Endothelial cell of umbilical vein (primary cell): Measurements from ENCODE around the gene CAMTA1. TPM values are rescaled to one million over a fixed set of nuclear protein-coding genes. Genes with fewer than 3 reads are reported as not detected.

Experiments used
- BruUV-seq: library from RNA; stranded (reverse); fragments of 400-500 nt; replicated peaks from 2 replicates; lab custom pipeline; 2021; lab: Mats Ljungman, UMichigan
- CTCF ChIA-PET: fragments of 300-600, 350-600 bp; sonication (Branson Sonifier 250); formaldehyde crosslinking; loops from one replicate; lab custom pipeline; 2021; ENCODE audit warnings: antibody characterized with exemption, inconsistent platforms; lab: Charles Lee
- POLR2A ChIA-PET: fragments of 300-600, 350-600 bp; sonication (Branson Sonifier 250); formaldehyde crosslinking; loops from one replicate; lab custom pipeline; 2021; ENCODE audit warnings: antibody characterized with exemption, inconsistent platforms; lab: Charles Lee
- DNase-seq: peaks from one replicate; pipeline ENCODE4 v3.0.0-alpha.2; 2011; ENCODE audit warnings: low read depth, low spot score
- FAIRE-seq: peaks from 2 replicates; lab custom pipeline; 2011; peaks lifted over from hg19 to GRCh38; lab: Jason Lieb, UNC
- H2AFZ ChIP-seq: 2 replicates; pipeline ENCODE4 v1.6.0; 2012; ENCODE audit warnings: low read depth, low read length, control low read depth, inconsistent platforms
- H3K27ac ChIP-seq: 2 replicates; pipeline ENCODE4 v1.5.1; 2011; ENCODE audit warnings: low read depth, mild to moderate bottlenecking, control low read depth, low read length, moderate library complexity; ENCODE audit not compliant: insufficient read depth
- H3K27me3 ChIP-seq, 2 experiments: 2 replicates each; pipeline versions ENCODE4 v1.6.0 to v1.6.1; 2011; ENCODE audit warnings: low read length in 2 of 2, mixed read lengths in 1 of 2; ENCODE audit not compliant: control insufficient read depth in 2 of 2, insufficient read depth in 2 of 2
- H3K36me3 ChIP-seq, 2 experiments: 2 replicates in 1 of 2; 3 replicates in 1 of 2; pipeline ENCODE4 v1.5.1; 2011; ENCODE audit warnings: low read length in 2 of 2, mild to moderate bottlenecking in 1 of 2, moderate library complexity in 1 of 2; ENCODE audit not compliant: control insufficient read depth in 2 of 2, insufficient read depth in 2 of 2; ENCODE audit errors: extremely low read depth in 1 of 2
- H3K4me1 ChIP-seq: 3 replicates; pipeline ENCODE4 v1.5.1; 2011; ENCODE audit warnings: mild to moderate bottlenecking, low read length; ENCODE audit not compliant: control insufficient read depth, insufficient read depth; ENCODE audit errors: extremely low read depth
- H3K4me2 ChIP-seq: 2 replicates; pipeline ENCODE4 v1.6.1; 2011; ENCODE audit warnings: low read length, control low read depth, mixed read lengths; ENCODE audit not compliant: insufficient read depth
- H3K4me3 ChIP-seq, 3 experiments: fragments of 200-600 bp in 1 of 3; sonication (generic), shearing (Covaris generic) in 1 of 3; replicated peaks in 1 of 3; 2 replicates each; pipeline ENCODE4 v1.5.1; 2011 to 2016; ENCODE audit warnings: control low read depth in 3 of 3, low read length in 3 of 3, mild to moderate bottlenecking in 2 of 3, inconsistent platforms in 1 of 3, low read depth in 1 of 3, moderate library complexity in 1 of 3; ENCODE audit not compliant: insufficient read depth in 1 of 3
- H3K79me2 ChIP-seq: 2 replicates; pipeline ENCODE4 v1.6.0; 2012; ENCODE audit warnings: low read length, inconsistent platforms; ENCODE audit not compliant: control insufficient read depth, insufficient read depth
- H3K9ac ChIP-seq: replicated peaks from 2 replicates; pipeline ENCODE3; 2011; ENCODE audit warnings: low read length, control low read depth; ENCODE audit not compliant: insufficient read depth; ENCODE audit errors: extremely low read depth
- H3K9me1 ChIP-seq: replicated peaks from 3 replicates; pipeline ENCODE4 v1.6.0; 2011; ENCODE audit warnings: mild to moderate bottlenecking, low read length; ENCODE audit not compliant: control insufficient read depth, insufficient read depth; ENCODE audit errors: extremely low read depth
- H3K9me3 ChIP-seq: replicated peaks from 2 replicates; pipeline ENCODE4 v1.5.1; 2012; ENCODE audit warnings: low read length, inconsistent platforms; ENCODE audit not compliant: control insufficient read depth, insufficient read depth
- H4K20me1 ChIP-seq: replicated peaks from 2 replicates; pipeline ENCODE3; 2011; ENCODE audit warnings: mild to moderate bottlenecking, low read length; ENCODE audit not compliant: control insufficient read depth, insufficient read depth; ENCODE audit errors: extremely low read depth
- CTCF ChIP-seq, 2 donors: IDR thresholded peaks; 1 replicate in 1 of 2; 2 replicates in 1 of 2; pipeline ENCODE4 v1.5.1; 2011; ENCODE audit warnings: low read length in 2 of 2, mild to moderate bottlenecking in 2 of 2, moderate library complexity in 2 of 2, control low read depth in 1 of 2, inconsistent platforms in 1 of 2, low read depth in 1 of 2; ENCODE audit not compliant: insufficient read depth in 1 of 2; ENCODE audit errors: extremely low read depth in 1 of 2
- EZH2 ChIP-seq: IDR thresholded peaks from 2 replicates; pipeline ENCODE4 v1.6.1; 2012; ENCODE audit warnings: borderline replicate concordance, low read depth, mild to moderate bottlenecking, moderate library complexity, low read length, inconsistent platforms; ENCODE audit not compliant: severe bottlenecking
- FOS ChIP-seq: IDR thresholded peaks from 2 replicates; pipeline ENCODE4 v1.6.1; 2011; ENCODE audit warnings: mild to moderate bottlenecking, low read length, moderate library complexity, borderline replicate concordance; ENCODE audit not compliant: insufficient read depth
- GATA2 ChIP-seq: IDR thresholded peaks from 2 replicates; pipeline ENCODE4 v1.7.0; 2011; ENCODE audit warnings: low read depth, mild to moderate bottlenecking, moderate library complexity, mixed read lengths, low read length; ENCODE audit not compliant: insufficient read length, insufficient read depth
- JUN ChIP-seq: IDR thresholded peaks from 2 replicates; pipeline ENCODE4 v1.6.1; 2011; ENCODE audit warnings: borderline replicate concordance, low read depth; ENCODE audit not compliant: insufficient read length, insufficient read depth
- MAX ChIP-seq: IDR thresholded peaks from 2 replicates; pipeline ENCODE4 v1.6.1; 2011; ENCODE audit not compliant: insufficient read depth, insufficient read length
- MYC ChIP-seq: IDR thresholded peaks from one replicate; pipeline ENCODE4 v1.6.1; 2011; ENCODE audit warnings: mild to moderate bottlenecking, low read depth, low read length
- POLR2A ChIP-seq: IDR thresholded peaks from 2 replicates; pipeline ENCODE4 v1.6.1; 2012; ENCODE audit warnings: low read depth, mild to moderate bottlenecking, control low read depth, low read length
- POLR2AphosphoS5 ChIP-seq: IDR thresholded peaks from 2 replicates; pipeline ENCODE4 v1.6.1; 2012; ENCODE audit warnings: low read depth, mild to moderate bottlenecking, control low read depth, low read length, moderate library complexity; ENCODE audit not compliant: insufficient read depth
- dilution Hi-C: fragments of 300-500 bp; cut with MboI; formaldehyde crosslinking; loops from one replicate; pipeline ENCODE4 v1.15.0; 2019; ENCODE audit warnings: low sequenced_read_pairs; ENCODE audit not compliant: extremely low pct_ligation_motif_present
- intact Hi-C: fragments of 100-400 bp; cut with micrococcal nuclease; formaldehyde crosslinking; loops from one replicate; pipeline ENCODE4 v1.10.0; 2022
- polyA plus RNA-seq, 4 experiments: library from polyadenylated mRNA; depleted of rRNA in 3 of 4; stranded (reverse) in 3 of 4; unstranded in 1 of 4; fragments of >200 nt; gene quantifications; 2 replicates each; pipeline versions ENCODE4 v1.2.1 to v1.2.3, GENCODE V29; 2011 to 2012; ENCODE audit warnings: missing spikeins in 1 of 4
- total RNA-seq: library from RNA; stranded (reverse); gene quantifications from 2 replicates; pipeline ENCODE4 v1.2.3, GENCODE V29; 2021

The CAMTA1 gene
- total and polyA plus RNA-seq, 2 donors (not counting 3 experiments of a cell fraction or from before 2014, with no cell fraction given) = 50.8 to 92.7 TPM

GRCh38 chr1:7012461-7012924 is 227.2 kb downstream of the CAMTA1 start:
- intact Hi-C loops = no loop called here

More at GRCh38 chr1:7012461-7012924, 227.2 kb downstream of the CAMTA1 start:
- dilution Hi-C loops = no loop called here
- ChIA-PET POLR2A (no interaction called here), CTCF (no interaction called here)
- Histone ChIP-seq H3K9ac (no peak overlapping the region), H3K9me1 (no peaks in the 10 kb centered on the region), H4K20me1 (no peaks in the 10 kb centered on the region), H2AFZ (no peak overlapping the region), H3K4me2 (no peak overlapping the region), H3K36me3 (no peaks in the 10 kb centered on the region), H3K9me3 (no peaks in the 10 kb centered on the region), H3K79me2 (no peaks in the 10 kb centered on the region), H3K4me3 (no peak overlapping the region), H3K27ac (no peak overlapping the region), H3K4me1 (no peaks in the 10 kb centered on the region), H3K27me3 (no peaks in the 10 kb centered on the region)
- no peak for TF ChIP-seq POLR2AphosphoS5
- no peak for TF ChIP-seq JUN
- TF ChIP-seq MYC = no peak
- no peak for TF ChIP-seq EZH2
- no peak for TF ChIP-seq POLR2A
- no peak for TF ChIP-seq CTCF (IDR thresholded peaks at IDR 0.05; ENCODE audit: extremely low read depth in 1 of 2, insufficient read depth in 1 of 2, low read depth in 1 of 2, low read length in 2 of 2)
- no peak for TF ChIP-seq MAX
- no peak for TF ChIP-seq GATA2
- no peak for TF ChIP-seq FOS
- BruUV-seq = no TSS peak
- no peak for FAIRE-seq
- no peak for DNase-seq
